OCI-LY3 (cell line): ENCODE data around the gene CAPN8.

Experiments used
- EZH2phosphoT487 ChIP-seq: fragments of 200-600 bp; shearing (Covaris generic); IDR thresholded peaks from 2 replicates; pipeline ENCODE4 v1.6.1; 2018; ENCODE audit warnings: antibody characterized with exemption, mixed run types, low read depth
- TF ChIP-seq, protein P1 (sequence below): fragments of 200-600, 300-600 bp; sonication (generic); IDR thresholded peaks from 2 replicates; pipeline ENCODE4 v1.5.1; 2014; ENCODE audit warnings: antibody characterized with exemption, low read length, low read depth

DNA sequence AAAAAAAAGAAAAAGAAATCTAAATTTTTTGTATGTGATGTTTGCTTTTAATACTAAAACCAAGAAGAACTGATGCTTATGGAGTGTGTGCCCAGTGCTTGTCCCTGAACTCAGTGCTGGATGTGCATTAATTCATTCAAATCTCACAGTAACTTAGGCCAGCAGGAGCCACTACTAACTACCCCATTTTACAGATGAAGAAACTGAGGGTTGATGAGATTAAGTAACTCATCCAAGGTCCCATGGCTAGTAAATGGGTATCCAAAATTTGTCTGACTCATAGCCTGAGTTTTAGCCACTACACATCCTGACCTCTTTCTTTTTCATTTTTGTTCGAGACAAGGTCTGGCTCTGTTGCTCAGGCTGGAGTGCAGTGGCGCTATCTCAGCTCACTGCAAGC lies 144.4 kb downstream of the CAPN8 start:
- TF ChIP-seq, protein P1, sequence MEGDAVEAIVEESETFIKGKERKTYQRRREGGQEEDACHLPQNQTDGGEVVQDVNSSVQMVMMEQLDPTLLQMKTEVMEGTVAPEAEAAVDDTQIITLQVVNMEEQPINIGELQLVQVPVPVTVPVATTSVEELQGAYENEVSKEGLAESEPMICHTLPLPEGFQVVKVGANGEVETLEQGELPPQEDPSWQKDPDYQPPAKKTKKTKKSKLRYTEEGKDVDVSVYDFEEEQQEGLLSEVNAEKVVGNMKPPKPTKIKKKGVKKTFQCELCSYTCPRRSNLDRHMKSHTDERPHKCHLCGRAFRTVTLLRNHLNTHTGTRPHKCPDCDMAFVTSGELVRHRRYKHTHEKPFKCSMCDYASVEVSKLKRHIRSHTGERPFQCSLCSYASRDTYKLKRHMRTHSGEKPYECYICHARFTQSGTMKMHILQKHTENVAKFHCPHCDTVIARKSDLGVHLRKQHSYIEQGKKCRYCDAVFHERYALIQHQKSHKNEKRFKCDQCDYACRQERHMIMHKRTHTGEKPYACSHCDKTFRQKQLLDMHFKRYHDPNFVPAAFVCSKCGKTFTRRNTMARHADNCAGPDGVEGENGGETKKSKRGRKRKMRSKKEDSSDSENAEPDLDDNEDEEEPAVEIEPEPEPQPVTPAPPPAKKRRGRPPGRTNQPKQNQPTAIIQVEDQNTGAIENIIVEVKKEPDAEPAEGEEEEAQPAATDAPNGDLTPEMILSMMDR = no peak
- TF ChIP-seq EZH2phosphoT487 = no peak
